ENCODE results near the gene CHST5. TPM values are rescaled to one million over a fixed set of nuclear protein-coding genes. Genes with fewer than 3 reads are reported as not detected.

CHST5 gene
- total and polyA plus RNA-seq, 2 of the 8 experiments (the other 6 are each of a cell fraction or from before 2014, with no cell fraction given): 0.13 to 0.23 TPM

- TF ChIP-seq PHF8 (conservative IDR thresholded peaks at IDR 0.05; ENCODE audit: low read depth, low read length): no peak
- TF ChIP-seq NRF1 (IDR thresholded peaks at IDR 0.05; ENCODE audit: low read depth, low read length): no peak
- TF ChIP-seq CHD2 (IDR thresholded peaks at IDR 0.05; ENCODE audit: low read length): no peak
- no peak for TF ChIP-seq POU5F1 (IDR thresholded peaks at IDR 0.05; ENCODE audit: low read depth, low read length)
- TF ChIP-seq CREB1 (IDR thresholded peaks at IDR 0.05): no peak
- no peak for TF ChIP-seq ATF2 (IDR thresholded peaks at IDR 0.05; ENCODE audit: low read length)
- no peak for TF ChIP-seq POLR2AphosphoS5 (IDR thresholded peaks at IDR 0.05; ENCODE audit: low read depth, low read length)
- no peak for TF ChIP-seq TEAD4 (IDR thresholded peaks at IDR 0.05; ENCODE audit: low read depth, low read length)
- TF ChIP-seq CBX5 (IDR thresholded peaks at IDR 0.05; ENCODE audit: low read depth, low read length): no peak
- no peak for TF ChIP-seq EZH2 (IDR thresholded peaks at IDR 0.05; ENCODE audit: low read depth, low read length, severe bottlenecking)
- no peak for TF ChIP-seq RFX5 (IDR thresholded peaks at IDR 0.05; ENCODE audit: borderline replicate concordance, low read depth, low read length)
These were observed 50.5 kb downstream of the CHST5 start (continued) for GRCh38 chr16:75485230-75486013.

Data from H1 (cell line).